ENCODE data around the gene MAP6.

MAP6 gene

DNA sequence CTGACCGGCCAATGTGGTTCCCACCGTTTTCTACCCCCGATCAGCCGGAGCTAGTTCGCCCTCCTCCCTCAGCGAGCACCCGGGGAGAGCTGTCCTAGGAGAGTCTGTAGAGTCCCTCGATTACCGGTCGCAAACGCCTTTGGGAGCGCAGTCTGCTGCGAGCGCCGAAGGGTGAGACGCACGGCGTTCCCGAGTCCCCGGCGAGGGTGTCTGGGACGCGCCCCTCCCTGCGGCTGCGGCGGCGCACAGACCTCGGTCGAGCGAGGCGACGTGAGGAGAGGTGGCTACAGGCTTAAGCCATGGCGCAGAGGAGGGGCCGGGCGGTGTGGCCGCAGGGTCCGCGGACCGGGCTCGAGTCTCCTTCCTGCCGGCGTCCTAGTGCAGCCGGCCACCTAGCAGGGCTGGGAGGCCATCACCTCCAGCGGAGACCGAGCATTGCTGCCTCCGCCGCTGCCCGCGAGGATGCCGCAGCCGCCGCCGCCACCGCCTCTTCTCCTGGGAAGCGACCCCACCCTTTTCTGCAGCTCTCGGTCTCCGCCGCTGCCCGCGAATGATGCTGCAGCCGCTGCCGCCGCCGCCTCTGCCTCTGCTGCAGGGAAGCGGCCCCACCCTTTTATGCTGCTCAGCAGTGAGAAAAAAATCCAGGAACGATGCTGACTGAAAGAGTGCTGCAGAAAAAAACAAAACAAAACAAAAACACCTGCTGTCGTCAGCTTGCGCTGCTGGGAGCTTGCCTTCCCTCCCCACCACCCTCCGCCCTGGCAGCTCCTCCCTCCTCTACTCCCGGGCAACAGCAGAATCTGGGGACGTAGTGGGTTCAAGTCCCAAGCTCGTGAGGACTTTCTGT, at the start of gene MAP6:
Gene MAP6 (minus strand): TSS at position 588 of the 847 bp plus-strand sequence. CDS start 669 bp downstream, outside the sequence.
- in situ Hi-C loops (cut with MboI; ENCODE audit: low pct_unique_long_range_greater_than_20kb, low sequenced_read_pairs, unreplicated experiment): no loop called here
- peak; percentile 57 for DNase-seq (ENCODE audit: low spot score)
- TF ChIP-seq, protein P1, sequence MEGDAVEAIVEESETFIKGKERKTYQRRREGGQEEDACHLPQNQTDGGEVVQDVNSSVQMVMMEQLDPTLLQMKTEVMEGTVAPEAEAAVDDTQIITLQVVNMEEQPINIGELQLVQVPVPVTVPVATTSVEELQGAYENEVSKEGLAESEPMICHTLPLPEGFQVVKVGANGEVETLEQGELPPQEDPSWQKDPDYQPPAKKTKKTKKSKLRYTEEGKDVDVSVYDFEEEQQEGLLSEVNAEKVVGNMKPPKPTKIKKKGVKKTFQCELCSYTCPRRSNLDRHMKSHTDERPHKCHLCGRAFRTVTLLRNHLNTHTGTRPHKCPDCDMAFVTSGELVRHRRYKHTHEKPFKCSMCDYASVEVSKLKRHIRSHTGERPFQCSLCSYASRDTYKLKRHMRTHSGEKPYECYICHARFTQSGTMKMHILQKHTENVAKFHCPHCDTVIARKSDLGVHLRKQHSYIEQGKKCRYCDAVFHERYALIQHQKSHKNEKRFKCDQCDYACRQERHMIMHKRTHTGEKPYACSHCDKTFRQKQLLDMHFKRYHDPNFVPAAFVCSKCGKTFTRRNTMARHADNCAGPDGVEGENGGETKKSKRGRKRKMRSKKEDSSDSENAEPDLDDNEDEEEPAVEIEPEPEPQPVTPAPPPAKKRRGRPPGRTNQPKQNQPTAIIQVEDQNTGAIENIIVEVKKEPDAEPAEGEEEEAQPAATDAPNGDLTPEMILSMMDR (IDR thresholded peaks at IDR 0.05; ENCODE audit: extremely low read depth, insufficient read depth, missing control alignments): no peak

DNA sequence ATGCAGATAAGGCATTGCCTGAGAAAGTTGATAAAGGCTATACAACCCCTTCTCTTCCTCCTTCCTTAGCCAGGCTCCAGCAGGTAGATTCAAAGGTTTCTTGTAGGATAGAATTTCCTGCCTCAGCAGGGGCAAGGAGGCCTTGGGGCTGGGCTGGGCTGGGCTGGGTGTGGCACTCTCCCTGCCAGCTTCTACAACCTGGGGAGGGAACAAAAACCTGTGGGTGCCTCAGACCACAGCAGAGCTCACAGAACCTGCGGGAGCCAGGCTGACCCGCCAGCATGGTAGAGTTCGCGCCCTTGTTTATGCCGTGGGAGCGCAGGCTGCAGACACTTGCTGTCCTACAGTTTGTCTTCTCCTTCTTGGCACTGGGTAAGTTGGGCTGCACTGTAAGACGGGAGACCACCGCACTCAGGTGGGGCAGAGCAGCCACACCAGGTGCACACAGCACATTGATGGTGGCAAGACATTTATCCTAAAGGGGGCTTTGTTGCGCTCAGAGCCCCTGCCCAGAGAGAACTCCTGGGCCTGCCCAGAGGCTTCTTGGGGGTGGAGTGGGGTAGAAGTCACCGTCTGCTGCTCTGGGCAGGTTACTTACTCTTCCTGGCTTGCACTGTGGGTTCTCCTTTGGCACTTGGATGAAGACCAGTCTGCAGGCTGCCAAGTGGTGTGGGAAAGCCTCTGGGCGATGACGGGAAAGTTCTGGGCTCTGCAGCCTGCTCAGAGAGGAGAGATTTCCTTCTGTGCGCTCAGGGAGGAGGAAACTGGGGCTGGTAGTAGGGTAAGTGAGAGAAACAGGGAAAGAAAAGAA, 49.0 kb upstream of the MAP6 start, which contains the start of gene MOGAT2:
Gene MOGAT2 (plus strand): TSS at position 231 of the 811 bp plus-strand sequence. CDS start 51 bp downstream, at position 282.
- no peak for DNase-seq (ENCODE audit: low spot score)
- TF ChIP-seq, protein P1 (IDR thresholded peaks at IDR 0.05; ENCODE audit: extremely low read depth, insufficient read depth, missing control alignments): no peak
- in situ Hi-C loops (cut with MboI; ENCODE audit: low pct_unique_long_range_greater_than_20kb, low sequenced_read_pairs, unreplicated experiment): loop anchor here (25.0 kb wide), 2 partner anchors 419 to 594 kb away; no protein-coding TSS in a partner anchor

DNA sequence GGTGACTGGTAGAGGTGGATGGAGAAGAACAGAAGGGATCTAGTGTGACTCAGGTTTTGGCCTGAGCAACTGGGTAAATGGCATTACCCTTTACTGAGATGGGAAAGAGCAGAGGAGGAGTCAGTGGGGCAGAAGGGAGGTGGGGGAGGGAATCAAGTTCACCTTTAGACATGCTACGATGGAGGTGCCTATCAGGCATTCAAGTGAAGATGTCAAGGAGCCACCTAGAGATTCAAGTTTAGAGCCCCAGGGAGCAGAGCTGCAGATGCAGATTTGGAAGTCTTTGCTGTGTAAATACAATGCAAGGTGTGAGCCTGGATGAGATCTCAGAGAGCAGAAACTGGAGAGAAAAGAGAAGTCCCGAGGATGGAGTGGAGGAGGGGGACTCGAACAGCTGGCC, 47.8 kb upstream of the MAP6 start:
- TF ChIP-seq, protein P1 (IDR thresholded peaks at IDR 0.05; ENCODE audit: extremely low read depth, insufficient read depth, missing control alignments): no peak
- no peak for DNase-seq (ENCODE audit: low spot score)
- in situ Hi-C loops (cut with MboI; ENCODE audit: low pct_unique_long_range_greater_than_20kb, low sequenced_read_pairs, unreplicated experiment): loop anchor here (25.0 kb wide), 2 partner anchors 421 to 596 kb away; no protein-coding TSS in a partner anchor

DNA sequence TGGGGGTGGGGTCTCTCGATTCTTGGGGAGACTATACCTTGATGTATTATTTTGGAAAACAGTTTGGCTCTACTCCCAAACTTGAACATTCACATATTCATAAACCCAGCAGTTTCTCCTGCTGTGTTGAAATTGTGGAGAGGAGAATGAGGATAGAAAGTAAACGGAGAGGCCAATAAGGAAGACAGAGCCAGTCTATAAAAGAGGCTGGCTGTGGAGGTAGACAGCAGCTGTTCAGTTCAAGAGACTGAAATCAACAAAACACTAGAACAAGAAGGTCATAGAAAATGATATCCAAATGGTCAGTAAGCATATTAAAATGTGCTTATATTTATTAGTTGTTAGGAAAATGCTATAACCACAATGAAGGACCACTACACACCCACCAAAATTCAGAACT, 46.9 kb upstream of the MAP6 start:
- in situ Hi-C loops (cut with MboI; ENCODE audit: low pct_unique_long_range_greater_than_20kb, low sequenced_read_pairs, unreplicated experiment): loop anchor here (25.0 kb wide), 2 partner anchors 422 to 597 kb away; no protein-coding TSS in a partner anchor
- DNase-seq (ENCODE audit: low spot score): no peak
- TF ChIP-seq, protein P1 (IDR thresholded peaks at IDR 0.05; ENCODE audit: extremely low read depth, insufficient read depth, missing control alignments): no peak

DNA sequence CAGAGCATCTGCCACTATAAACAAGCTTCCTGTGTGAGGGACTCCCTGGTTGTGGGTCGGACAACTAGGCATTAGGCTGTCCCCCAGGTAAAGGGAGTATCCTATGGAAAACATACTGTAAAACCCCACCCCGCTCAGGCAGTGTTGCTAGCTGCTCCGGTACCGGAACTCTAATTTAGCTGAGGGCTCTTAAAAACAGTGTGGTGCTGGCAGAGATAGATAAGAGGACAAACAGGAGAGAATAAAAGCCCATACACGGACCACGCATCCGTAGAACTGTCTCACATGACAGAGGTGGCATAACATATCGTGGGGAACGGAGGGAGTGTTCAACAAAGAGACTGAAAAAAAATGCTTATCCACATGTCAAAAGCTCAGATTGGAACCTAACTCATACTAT, 45.4 kb upstream of the MAP6 start:
- in situ Hi-C loops (cut with MboI; ENCODE audit: low pct_unique_long_range_greater_than_20kb, low sequenced_read_pairs, unreplicated experiment): loop anchor here (25.0 kb wide), 2 partner anchors 423 to 598 kb away; no protein-coding TSS in a partner anchor
- no peak for DNase-seq (ENCODE audit: low spot score)
- TF ChIP-seq, protein P1 (IDR thresholded peaks at IDR 0.05; ENCODE audit: extremely low read depth, insufficient read depth, missing control alignments): no peak

DNA sequence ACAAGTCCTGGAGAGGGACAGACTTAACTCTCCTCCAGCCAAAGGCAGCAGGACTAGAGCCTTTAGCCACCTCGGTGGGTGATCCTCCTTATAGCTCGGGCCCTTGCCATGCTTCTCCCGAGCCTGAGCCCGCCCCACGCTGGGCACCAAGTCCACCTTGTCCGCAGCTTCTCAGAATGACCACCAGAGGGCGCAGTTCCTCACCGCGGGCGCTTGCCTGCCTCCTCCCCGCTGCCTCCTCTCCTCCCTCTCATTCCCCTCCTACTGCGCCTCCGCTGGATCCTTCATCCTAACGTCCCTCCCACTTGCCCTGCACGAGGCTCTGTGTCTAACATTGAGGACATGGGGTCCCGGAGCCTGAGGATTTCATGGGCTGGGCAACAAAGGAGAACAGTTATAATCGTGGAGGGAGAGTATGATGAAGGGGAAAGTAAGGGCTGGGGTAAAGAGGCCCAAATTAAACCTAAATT, 37.5 kb upstream of the MAP6 start:
- TF ChIP-seq, protein P1 (IDR thresholded peaks at IDR 0.05; ENCODE audit: extremely low read depth, insufficient read depth, missing control alignments): peak; percentile 98

More for the DNA sequence above, 37.5 kb upstream of the MAP6 start:
- in situ Hi-C loops (cut with MboI; ENCODE audit: low pct_unique_long_range_greater_than_20kb, low sequenced_read_pairs, unreplicated experiment): loop anchor here (25.0 kb wide), 2 partner anchors 431 to 606 kb away; no protein-coding TSS in a partner anchor
- peak; percentile 81 for DNase-seq (ENCODE audit: low spot score)

Data from GM13977 (cell line).